ENCODE results near the gene TMEM80. TPM values are rescaled to one million over a fixed set of nuclear protein-coding genes. Genes with fewer than 3 reads are reported as not detected.

The TMEM80 gene
- total and polyA plus RNA-seq, 2 experiments from 2014 or later = 12.8 to 25.4 TPM

DNA sequence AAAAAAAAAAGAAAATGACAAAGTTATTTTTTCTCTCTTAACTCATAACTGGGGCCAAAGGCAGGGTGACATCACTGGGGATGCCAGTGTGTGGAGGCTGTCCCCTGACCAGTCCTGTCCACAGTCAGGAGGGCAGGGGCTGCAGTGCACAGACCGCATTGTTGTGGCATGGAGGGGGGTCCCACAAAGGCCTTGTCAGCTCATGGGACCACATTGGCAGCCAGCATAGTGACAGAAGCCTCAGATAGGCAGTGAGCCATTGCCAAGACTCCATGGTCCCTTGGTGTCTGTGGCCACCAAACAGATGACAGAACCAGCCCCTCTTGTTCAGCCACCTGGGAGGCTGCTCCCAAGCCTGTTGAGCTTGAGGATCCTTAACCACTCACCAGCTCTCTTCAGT lies 4.1 kb downstream of the TMEM80 start:
- H2AFZ ChIP-seq = no peak overlapping the region
- no peaks in the 10 kb centered on the region; the same call in 2 of the 3 replicates for H3K36me3 Mint-ChIP-seq (ENCODE audit: low read depth)
- H3K9me3 Mint-ChIP-seq = no peaks in the 10 kb centered on the region
- no peak overlapping the region for H3K4me3 Mint-ChIP-seq
- H3K4me1 ChIP-seq (ENCODE audit: insufficient read depth) = peaks cover 13% of the 10 kb centered on the region
- no peaks in the 10 kb centered on the region for H3K36me3 ChIP-seq (ENCODE audit: insufficient read depth)
- H4K20me1 ChIP-seq (replicated peaks; ENCODE audit: insufficient read depth) = peaks cover 5% of the 10 kb centered on the region
- ATAC-seq = no peak
- no peak overlapping the region for H3K4me3 ChIP-seq
- no peak overlapping the region for H3K4me2 ChIP-seq
- H3K79me2 ChIP-seq (replicated peaks; ENCODE audit: insufficient read depth) = 0 out of 2 replicates have a peak, but pooled peaks cover 8% of the 10 kb centered on the region
- 0 out of 2 replicates have a peak overlapping the region, but pooled peaks have one; percentile 19 for H3K27ac ChIP-seq (ENCODE audit: low read depth)
- TF ChIP-seq ZNF114 (CRISPR knock-in tag; IDR thresholded peaks at IDR 0.05) (no peak), ZNF331 (CRISPR knock-in tag; IDR thresholded peaks at IDR 0.05; ENCODE audit: low read depth) (no peak), EZH2phosphoT487 (IDR thresholded peaks at IDR 0.05; ENCODE audit: unreplicated experiment) (no peak), NANOG (IDR thresholded peaks at IDR 0.05; ENCODE audit: borderline replicate concordance) (no peak), JUNB (IDR thresholded peaks at IDR 0.05; ENCODE audit: unreplicated experiment) (no peak), CREB1 (CRISPR knock-in tag; IDR thresholded peaks at IDR 0.05; ENCODE audit: low read depth) (no peak), EZH2 (IDR thresholded peaks at IDR 0.05; ENCODE audit: low read depth, unreplicated experiment) (no peak), STAT1 (IDR thresholded peaks at IDR 0.05; ENCODE audit: unreplicated experiment) (no peak), POLR2AphosphoS5 (IDR thresholded peaks at IDR 0.05; ENCODE audit: low read depth) (no peak)
- TF ChIP-seq, protein P1, sequence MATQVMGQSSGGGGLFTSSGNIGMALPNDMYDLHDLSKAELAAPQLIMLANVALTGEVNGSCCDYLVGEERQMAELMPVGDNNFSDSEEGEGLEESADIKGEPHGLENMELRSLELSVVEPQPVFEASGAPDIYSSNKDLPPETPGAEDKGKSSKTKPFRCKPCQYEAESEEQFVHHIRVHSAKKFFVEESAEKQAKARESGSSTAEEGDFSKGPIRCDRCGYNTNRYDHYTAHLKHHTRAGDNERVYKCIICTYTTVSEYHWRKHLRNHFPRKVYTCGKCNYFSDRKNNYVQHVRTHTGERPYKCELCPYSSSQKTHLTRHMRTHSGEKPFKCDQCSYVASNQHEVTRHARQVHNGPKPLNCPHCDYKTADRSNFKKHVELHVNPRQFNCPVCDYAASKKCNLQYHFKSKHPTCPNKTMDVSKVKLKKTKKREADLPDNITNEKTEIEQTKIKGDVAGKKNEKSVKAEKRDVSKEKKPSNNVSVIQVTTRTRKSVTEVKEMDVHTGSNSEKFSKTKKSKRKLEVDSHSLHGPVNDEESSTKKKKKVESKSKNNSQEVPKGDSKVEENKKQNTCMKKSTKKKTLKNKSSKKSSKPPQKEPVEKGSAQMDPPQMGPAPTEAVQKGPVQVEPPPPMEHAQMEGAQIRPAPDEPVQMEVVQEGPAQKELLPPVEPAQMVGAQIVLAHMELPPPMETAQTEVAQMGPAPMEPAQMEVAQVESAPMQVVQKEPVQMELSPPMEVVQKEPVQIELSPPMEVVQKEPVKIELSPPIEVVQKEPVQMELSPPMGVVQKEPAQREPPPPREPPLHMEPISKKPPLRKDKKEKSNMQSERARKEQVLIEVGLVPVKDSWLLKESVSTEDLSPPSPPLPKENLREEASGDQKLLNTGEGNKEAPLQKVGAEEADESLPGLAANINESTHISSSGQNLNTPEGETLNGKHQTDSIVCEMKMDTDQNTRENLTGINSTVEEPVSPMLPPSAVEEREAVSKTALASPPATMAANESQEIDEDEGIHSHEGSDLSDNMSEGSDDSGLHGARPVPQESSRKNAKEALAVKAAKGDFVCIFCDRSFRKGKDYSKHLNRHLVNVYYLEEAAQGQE (IDR thresholded peaks at IDR 0.05; ENCODE audit: unreplicated experiment) = no peak
- TF ChIP-seq, protein P2, sequence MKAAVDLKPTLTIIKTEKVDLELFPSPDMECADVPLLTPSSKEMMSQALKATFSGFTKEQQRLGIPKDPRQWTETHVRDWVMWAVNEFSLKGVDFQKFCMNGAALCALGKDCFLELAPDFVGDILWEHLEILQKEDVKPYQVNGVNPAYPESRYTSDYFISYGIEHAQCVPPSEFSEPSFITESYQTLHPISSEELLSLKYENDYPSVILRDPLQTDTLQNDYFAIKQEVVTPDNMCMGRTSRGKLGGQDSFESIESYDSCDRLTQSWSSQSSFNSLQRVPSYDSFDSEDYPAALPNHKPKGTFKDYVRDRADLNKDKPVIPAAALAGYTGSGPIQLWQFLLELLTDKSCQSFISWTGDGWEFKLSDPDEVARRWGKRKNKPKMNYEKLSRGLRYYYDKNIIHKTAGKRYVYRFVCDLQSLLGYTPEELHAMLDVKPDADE (IDR thresholded peaks at IDR 0.05) = no peak
- TF ChIP-seq, protein P3, sequence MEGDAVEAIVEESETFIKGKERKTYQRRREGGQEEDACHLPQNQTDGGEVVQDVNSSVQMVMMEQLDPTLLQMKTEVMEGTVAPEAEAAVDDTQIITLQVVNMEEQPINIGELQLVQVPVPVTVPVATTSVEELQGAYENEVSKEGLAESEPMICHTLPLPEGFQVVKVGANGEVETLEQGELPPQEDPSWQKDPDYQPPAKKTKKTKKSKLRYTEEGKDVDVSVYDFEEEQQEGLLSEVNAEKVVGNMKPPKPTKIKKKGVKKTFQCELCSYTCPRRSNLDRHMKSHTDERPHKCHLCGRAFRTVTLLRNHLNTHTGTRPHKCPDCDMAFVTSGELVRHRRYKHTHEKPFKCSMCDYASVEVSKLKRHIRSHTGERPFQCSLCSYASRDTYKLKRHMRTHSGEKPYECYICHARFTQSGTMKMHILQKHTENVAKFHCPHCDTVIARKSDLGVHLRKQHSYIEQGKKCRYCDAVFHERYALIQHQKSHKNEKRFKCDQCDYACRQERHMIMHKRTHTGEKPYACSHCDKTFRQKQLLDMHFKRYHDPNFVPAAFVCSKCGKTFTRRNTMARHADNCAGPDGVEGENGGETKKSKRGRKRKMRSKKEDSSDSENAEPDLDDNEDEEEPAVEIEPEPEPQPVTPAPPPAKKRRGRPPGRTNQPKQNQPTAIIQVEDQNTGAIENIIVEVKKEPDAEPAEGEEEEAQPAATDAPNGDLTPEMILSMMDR (conservative IDR thresholded peaks at IDR 0.05; ENCODE audit: low read depth in 2 of 2) = no peak
- TF ChIP-seq, protein P4, sequence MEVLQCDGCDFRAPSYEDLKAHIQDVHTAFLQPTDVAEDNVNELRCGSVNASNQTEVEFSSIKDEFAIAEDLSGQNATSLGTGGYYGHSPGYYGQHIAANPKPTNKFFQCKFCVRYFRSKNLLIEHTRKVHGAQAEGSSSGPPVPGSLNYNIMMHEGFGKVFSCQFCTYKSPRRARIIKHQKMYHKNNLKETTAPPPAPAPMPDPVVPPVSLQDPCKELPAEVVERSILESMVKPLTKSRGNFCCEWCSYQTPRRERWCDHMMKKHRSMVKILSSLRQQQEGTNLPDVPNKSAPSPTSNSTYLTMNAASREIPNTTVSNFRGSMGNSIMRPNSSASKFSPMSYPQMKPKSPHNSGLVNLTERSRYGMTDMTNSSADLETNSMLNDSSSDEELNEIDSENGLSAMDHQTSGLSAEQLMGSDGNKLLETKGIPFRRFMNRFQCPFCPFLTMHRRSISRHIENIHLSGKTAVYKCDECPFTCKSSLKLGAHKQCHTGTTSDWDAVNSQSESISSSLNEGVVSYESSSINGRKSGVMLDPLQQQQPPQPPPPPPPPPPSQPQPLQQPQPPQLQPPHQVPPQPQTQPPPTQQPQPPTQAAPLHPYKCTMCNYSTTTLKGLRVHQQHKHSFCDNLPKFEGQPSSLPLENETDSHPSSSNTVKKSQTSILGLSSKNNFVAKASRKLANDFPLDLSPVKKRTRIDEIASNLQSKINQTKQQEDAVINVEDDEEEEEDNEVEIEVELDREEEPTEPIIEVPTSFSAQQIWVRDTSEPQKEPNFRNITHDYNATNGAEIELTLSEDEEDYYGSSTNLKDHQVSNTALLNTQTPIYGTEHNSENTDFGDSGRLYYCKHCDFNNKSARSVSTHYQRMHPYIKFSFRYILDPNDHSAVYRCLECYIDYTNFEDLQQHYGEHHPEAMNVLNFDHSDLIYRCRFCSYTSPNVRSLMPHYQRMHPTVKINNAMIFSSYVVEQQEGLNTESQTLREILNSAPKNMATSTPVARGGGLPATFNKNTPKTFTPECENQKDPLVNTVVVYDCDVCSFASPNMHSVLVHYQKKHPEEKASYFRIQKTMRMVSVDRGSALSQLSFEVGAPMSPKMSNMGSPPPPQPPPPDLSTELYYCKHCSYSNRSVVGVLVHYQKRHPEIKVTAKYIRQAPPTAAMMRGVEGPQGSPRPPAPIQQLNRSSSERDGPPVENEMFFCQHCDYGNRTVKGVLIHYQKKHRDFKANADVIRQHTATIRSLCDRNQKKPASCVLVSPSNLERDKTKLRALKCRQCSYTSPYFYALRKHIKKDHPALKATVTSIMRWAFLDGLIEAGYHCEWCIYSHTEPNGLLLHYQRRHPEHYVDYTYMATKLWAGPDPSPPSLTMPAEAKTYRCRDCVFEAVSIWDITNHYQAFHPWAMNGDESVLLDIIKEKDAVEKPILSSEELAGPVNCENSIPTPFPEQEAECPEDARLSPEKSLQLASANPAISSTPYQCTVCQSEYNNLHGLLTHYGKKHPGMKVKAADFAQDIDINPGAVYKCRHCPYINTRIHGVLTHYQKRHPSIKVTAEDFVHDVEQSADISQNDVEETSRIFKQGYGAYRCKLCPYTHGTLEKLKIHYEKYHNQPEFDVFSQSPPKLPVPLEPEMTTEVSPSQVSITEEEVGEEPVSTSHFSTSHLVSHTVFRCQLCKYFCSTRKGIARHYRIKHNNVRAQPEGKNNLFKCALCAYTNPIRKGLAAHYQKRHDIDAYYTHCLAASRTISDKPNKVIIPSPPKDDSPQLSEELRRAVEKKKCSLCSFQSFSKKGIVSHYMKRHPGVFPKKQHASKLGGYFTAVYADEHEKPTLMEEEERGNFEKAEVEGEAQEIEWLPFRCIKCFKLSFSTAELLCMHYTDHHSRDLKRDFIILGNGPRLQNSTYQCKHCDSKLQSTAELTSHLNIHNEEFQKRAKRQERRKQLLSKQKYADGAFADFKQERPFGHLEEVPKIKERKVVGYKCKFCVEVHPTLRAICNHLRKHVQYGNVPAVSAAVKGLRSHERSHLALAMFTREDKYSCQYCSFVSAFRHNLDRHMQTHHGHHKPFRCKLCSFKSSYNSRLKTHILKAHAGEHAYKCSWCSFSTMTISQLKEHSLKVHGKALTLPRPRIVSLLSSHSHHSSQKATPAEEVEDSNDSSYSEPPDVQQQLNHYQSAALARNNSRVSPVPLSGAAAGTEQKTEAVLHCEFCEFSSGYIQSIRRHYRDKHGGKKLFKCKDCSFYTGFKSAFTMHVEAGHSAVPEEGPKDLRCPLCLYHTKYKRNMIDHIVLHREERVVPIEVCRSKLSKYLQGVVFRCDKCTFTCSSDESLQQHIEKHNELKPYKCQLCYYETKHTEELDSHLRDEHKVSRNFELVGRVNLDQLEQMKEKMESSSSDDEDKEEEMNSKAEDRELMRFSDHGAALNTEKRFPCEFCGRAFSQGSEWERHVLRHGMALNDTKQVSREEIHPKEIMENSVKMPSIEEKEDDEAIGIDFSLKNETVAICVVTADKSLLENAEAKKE (CRISPR knock-in tag; IDR thresholded peaks at IDR 0.05) = no peak
- H3K27me3 ChIP-seq (ENCODE audit: insufficient read depth) = no peaks in the 10 kb centered on the region
- H3K27ac Mint-ChIP-seq = no peak overlapping the region
- DNase-seq (ENCODE audit: low spot score) = no peak
- peaks cover 7% of the 10 kb centered on the region for H3K27me3 Mint-ChIP-seq (ENCODE audit: insufficient read depth, low read depth, poor library complexity)
- H3K9me2 ChIP-seq (ENCODE audit: insufficient read depth) = no peaks in the 10 kb centered on the region
- H3F3A ChIP-seq (replicated peaks; ENCODE audit: low read depth) = peaks cover 31% of the 10 kb centered on the region
- H3K4me1 Mint-ChIP-seq = peaks cover 15% of the 10 kb centered on the region
